LNCAP (cell line): ENCODE results near the gene BHLHE23.

Experiments
- CTCF ChIP-seq: fragments of 450-650 bp; IDR thresholded peaks from 2 replicates; pipeline ENCODE4 v1.5.1; 2017; ENCODE audit warnings: mild to moderate bottlenecking

BHLHE23 gene

GRCh38 chr20:63006540-63007359 is at the start of gene BHLHE23:
TSS of gene BHLHE23 (minus strand) at chr20:63006964. CDS start at chr20:63006774, 190 bp downstream.
- no peak for TF ChIP-seq CTCF

GRCh38 chr20:63055575-63056235 is 48.9 kb upstream of the BHLHE23 start:
- no peak for TF ChIP-seq CTCF

GRCh38 chr20:63054681-63055240 is 48.0 kb upstream of the BHLHE23 start:
- TF ChIP-seq CTCF, result no peak

GRCh38 chr20:63054103-63054474 is 47.3 kb upstream of the BHLHE23 start:
- no peak for TF ChIP-seq CTCF

- no peak for TF ChIP-seq CTCF
Measured at GRCh38 chr20:63053432-63054102, 46.8 kb upstream of the BHLHE23 start.

- no peak for TF ChIP-seq CTCF
Measured at GRCh38 chr20:63052571-63053431, 46.0 kb upstream of the BHLHE23 start.

GRCh38 chr20:63051911-63052310 is 45.1 kb upstream of the BHLHE23 start:
- no peak for TF ChIP-seq CTCF
